ENCODE measurements around the gene NFKBIB. TPM values are rescaled to one million over a fixed set of nuclear protein-coding genes. Genes with fewer than 3 reads are reported as not detected.

Gene NFKBIB
- total and polyA plus RNA-seq, 9 donors: 3.2 to 21.6 (median 13.2) TPM

GRCh38 chr19:38912600-38913514 is 13.1 kb downstream of the NFKBIB start:
- no peak for DNase-seq
- Histone ChIP-seq H3K27me3 (no peaks in the 10 kb centered on the region), H3K9me3 (no peaks in the 10 kb centered on the region), H3K4me3 (no peak overlapping the region), H3K36me3 (no peaks in the 10 kb centered on the region), H3K4me1 (ENCODE audit: insufficient read depth) (no peaks in the 10 kb centered on the region), H3K27ac (no peak overlapping the region)
- intact Hi-C loops (cut with DNase I): loop anchor here in 2 of 4 donors (10.0 kb wide), 3 partner anchors 368 to 508 kb away; partner anchors contain the start of gene FAM98C (in 1 of the 2)
- TF ChIP-seq EP300 (IDR thresholded peaks at IDR 0.05): no peak
- WGBS, 3 donors: 64 to 66% (median 66%) methylated on average over 12 of the region's 12 CpGs

GRCh38 chr19:38913958-38914357 is 14.2 kb downstream of the NFKBIB start:
- TF ChIP-seq, protein P1, sequence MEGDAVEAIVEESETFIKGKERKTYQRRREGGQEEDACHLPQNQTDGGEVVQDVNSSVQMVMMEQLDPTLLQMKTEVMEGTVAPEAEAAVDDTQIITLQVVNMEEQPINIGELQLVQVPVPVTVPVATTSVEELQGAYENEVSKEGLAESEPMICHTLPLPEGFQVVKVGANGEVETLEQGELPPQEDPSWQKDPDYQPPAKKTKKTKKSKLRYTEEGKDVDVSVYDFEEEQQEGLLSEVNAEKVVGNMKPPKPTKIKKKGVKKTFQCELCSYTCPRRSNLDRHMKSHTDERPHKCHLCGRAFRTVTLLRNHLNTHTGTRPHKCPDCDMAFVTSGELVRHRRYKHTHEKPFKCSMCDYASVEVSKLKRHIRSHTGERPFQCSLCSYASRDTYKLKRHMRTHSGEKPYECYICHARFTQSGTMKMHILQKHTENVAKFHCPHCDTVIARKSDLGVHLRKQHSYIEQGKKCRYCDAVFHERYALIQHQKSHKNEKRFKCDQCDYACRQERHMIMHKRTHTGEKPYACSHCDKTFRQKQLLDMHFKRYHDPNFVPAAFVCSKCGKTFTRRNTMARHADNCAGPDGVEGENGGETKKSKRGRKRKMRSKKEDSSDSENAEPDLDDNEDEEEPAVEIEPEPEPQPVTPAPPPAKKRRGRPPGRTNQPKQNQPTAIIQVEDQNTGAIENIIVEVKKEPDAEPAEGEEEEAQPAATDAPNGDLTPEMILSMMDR (IDR thresholded peaks at IDR 0.05): no peak
- no peak for TF ChIP-seq POLR2A (IDR thresholded peaks at IDR 0.05)
- TF ChIP-seq EP300 (IDR thresholded peaks at IDR 0.05): no peak
- no peaks in the 10 kb centered on the region for H3K4me1 ChIP-seq (ENCODE audit: insufficient read depth)
- H3K9me3 ChIP-seq: no peaks in the 10 kb centered on the region
- no peaks in the 10 kb centered on the region for H3K36me3 ChIP-seq
- H3K27ac ChIP-seq: no peak overlapping the region
- intact Hi-C loops (cut with DNase I): loop anchor here in 2 of 4 donors (10.0 kb wide), 3 partner anchors 369 to 509 kb away; partner anchors contain the start of gene FAM98C (in 1 of the 2)
- H3K4me3 ChIP-seq: no peak overlapping the region
- DNase-seq: no peak
- H3K27me3 ChIP-seq: no peaks in the 10 kb centered on the region
- WGBS, 3 donors: 87 to 91% (median 91%) methylated on average over 8 of the region's 8 CpGs

DNA sequence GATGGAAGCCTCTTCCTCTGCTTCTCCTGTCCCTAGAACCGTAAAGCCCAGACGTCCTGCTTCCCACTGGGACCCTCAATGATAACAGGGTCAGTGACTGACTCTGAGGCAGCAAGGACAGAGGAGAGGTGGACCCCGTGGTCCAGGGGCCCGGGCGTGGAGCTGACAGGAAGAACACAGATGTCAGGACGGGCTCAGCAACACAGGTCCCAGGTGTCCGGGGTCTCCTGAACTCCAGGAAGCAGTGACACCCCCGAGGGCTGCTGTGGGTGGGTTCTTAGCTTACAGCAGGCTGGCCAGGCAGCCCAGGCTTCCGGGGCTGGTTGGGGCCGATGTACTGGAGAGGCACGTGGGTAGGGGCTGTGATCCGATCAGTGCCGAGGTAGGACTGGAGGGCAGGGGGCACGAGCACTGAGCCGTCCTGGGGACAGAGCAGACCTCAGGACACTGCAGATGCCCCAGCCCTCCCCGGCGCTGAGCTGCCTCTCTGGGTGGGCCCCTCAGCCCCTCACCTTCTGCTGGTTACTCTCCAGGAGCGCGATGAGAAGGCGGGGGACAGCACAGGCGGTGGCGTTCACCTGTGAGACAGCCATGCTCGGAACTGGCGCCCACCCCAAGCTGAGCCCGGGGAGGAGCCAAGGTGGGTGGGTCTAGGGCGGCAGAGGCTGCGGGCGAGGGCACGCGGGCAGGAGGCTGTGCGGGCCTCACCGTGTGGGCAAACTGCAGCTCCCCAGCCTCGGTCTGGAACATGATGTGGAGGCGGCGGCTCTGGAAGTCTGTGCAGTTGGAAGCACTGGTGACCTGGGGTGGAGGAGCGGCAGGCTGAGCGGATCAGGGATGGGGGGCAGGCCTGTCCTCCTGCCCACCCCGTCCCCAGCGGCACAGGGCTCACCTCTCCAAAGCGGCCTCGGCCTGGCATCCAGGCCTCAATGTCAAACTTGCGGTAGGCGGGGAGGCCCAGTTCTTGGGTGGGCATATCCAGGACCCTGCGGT is 15.9 kb downstream of the NFKBIB start:
- 81 to 91% (median 85%) methylated on average over 42 to 44 of the region's 44 CpGs for WGBS, 3 donors
- intact Hi-C loops (cut with DNase I): loop anchor here in 2 of 4 donors (10.0 kb wide), 3 partner anchors 371 to 511 kb away; partner anchors contain the start of gene FAM98C (in 1 of the 2)
- no peak overlapping the region for H3K4me3 ChIP-seq

DNA sequence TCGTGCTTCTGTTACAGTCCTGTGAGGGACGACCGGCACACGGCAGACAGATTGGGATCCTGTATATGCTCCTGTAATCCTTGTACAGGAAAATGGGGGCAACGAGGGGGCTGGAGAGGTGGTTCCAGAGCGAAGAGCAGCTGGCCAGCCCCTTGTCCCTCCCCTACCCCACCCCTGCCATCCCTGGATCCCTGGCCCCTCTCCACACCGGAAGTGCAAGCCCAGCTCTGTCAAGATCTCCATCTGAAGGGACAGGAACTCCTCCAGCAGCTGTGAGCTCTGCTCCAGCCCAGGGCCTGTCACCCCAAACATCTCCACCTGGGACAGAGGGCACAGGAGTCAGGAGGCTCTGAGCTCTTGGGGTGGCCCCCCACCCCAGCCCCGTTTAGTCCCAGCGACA is 17.7 kb downstream of the NFKBIB start:
- Histone ChIP-seq H3K27me3 (no peaks in the 10 kb centered on the region), H3K36me3 (no peaks in the 10 kb centered on the region), H3K27ac (no peak overlapping the region), H3K4me1 (ENCODE audit: insufficient read depth) (no peaks in the 10 kb centered on the region), H3K4me3 (no peak overlapping the region), H3K9me3 (no peaks in the 10 kb centered on the region)
- 56 to 76% (median 69%) methylated on average over 9 of the region's 9 CpGs for WGBS, 3 donors
- intact Hi-C loops (cut with DNase I): loop anchor here in 2 of 4 donors (10.0 kb wide), 3 partner anchors 373 to 513 kb away; partner anchors contain the start of gene FAM98C (in 1 of the 2)
- TF ChIP-seq POLR2A (IDR thresholded peaks at IDR 0.05) (no peak), EP300 (IDR thresholded peaks at IDR 0.05) (no peak)
- TF ChIP-seq, protein P1 (IDR thresholded peaks at IDR 0.05): no peak
- peak in 1 of 5 donors; percentile 31 for DNase-seq

More for the DNA sequence above, 15.9 kb downstream of the NFKBIB start:
- Histone ChIP-seq H3K4me1 (ENCODE audit: insufficient read depth) (no peaks in the 10 kb centered on the region), H3K27ac (no peak overlapping the region), H3K9me3 (no peaks in the 10 kb centered on the region), H3K27me3 (no peaks in the 10 kb centered on the region), H3K36me3 (no peaks in the 10 kb centered on the region)
- TF ChIP-seq EP300 (IDR thresholded peaks at IDR 0.05) (no peak), POLR2A (IDR thresholded peaks at IDR 0.05) (no peak)
- TF ChIP-seq, protein P1 (IDR thresholded peaks at IDR 0.05): no peak
- DNase-seq: peak in 1 of 5 donors; percentile 28

Measured in ovary (tissue), 9 donors.